ENCODE data around the gene MSGN1. TPM values are rescaled to one million over a fixed set of nuclear protein-coding genes. Genes with fewer than 3 reads are reported as not detected.
A peak's percentile ranks its signal among the peaks of the same experiment; 100 is the strongest.

Gene MSGN1
- total RNA-seq, 4 donors from 2014 or later = not detected

DNA sequence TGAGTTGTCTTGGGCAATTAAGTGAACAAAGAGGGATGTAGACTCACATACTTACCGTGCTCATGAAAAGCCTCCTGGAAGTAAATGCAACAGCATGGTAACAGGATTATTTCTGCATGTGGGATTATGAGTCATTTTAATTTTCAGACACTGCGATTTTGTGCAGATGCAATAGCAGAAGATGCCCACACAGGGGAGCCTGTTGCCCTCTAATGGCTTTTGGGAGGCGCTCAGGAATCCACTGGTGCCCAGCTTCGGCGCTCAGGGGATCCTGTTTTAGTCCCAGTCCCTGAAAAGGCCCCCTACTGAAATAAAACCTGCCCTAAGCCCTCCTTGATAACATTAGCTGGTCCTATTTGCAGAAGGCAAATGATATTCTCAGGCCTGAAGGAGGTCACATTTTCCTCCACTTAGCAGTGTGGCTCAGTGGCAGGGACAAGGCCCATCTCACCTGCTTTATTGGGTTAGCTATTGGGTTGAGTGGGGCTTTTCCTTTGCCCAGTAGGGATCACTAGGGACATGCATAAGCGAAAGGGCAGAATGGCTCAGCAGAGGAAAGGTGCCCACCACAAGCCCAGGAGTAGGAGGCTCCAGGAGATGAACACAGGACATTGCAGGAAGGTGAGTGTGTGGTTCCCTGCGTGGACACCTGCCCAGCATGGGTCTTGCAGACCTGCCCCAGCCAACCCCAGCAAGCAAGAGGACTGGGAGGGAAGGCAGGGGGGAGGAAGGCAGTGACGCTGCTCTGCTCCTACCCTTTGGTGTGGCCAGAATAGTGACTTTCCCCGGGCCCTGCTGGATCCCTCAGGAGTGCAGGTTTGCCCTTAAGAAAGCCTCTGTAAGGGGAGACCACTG, 35.7 kb downstream of the MSGN1 start:
- 28 to 33% methylated on average over 6 to 7 of the region's 9 CpGs for WGBS, 2 donors (ENCODE audit: low coverage in 1 of 2)
- ATAC-seq = peak; percentile 54

DNA sequence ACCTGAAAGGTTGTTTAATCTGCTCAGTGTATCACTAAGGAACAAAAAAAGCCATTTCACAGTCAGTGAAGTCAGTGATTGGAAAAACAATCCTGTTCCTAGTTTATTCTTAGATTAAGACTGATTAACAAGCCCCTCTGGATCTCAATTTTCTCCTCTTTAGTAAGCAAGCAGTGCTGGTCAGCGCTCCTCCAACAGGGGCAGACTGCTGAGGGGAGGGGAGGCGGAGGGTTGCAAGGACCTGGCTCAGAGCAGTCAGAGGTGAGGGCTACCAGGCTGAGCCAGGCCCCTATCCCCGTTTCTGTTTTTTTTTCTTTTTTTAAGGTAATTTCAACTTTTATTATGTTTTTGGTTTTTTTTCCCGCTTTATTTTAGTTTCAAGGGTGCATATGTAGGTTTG, 37.5 kb downstream of the MSGN1 start:
- Histone ChIP-seq H3K36me3 (no peaks in the 10 kb centered on the region), H3K27me3 (peaks cover 6% of the 10 kb centered on the region), H3K4me1 (no peaks in the 10 kb centered on the region), H3K4me3 (no peak overlapping the region), H3K9me3 (no peaks in the 10 kb centered on the region), H3K27ac (no peak overlapping the region)
- ATAC-seq = no peak
- TF ChIP-seq EP300 (IDR thresholded peaks at IDR 0.05) (no peak), POLR2AphosphoS5 (IDR thresholded peaks at IDR 0.05) (no peak), POLR2A (IDR thresholded peaks at IDR 0.05) (no peak)
- TF ChIP-seq, protein P1, sequence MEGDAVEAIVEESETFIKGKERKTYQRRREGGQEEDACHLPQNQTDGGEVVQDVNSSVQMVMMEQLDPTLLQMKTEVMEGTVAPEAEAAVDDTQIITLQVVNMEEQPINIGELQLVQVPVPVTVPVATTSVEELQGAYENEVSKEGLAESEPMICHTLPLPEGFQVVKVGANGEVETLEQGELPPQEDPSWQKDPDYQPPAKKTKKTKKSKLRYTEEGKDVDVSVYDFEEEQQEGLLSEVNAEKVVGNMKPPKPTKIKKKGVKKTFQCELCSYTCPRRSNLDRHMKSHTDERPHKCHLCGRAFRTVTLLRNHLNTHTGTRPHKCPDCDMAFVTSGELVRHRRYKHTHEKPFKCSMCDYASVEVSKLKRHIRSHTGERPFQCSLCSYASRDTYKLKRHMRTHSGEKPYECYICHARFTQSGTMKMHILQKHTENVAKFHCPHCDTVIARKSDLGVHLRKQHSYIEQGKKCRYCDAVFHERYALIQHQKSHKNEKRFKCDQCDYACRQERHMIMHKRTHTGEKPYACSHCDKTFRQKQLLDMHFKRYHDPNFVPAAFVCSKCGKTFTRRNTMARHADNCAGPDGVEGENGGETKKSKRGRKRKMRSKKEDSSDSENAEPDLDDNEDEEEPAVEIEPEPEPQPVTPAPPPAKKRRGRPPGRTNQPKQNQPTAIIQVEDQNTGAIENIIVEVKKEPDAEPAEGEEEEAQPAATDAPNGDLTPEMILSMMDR (IDR thresholded peaks at IDR 0.05) = no peak
- WGBS, 2 donors (ENCODE audit: low coverage in 1 of 2) = 50 to 79% methylated on average over 3 to 4 of the region's 4 CpGs

More for the DNA sequence above, 35.7 kb downstream of the MSGN1 start:
- no peaks in the 10 kb centered on the region for H3K9me3 ChIP-seq
- no peaks in the 10 kb centered on the region for H3K36me3 ChIP-seq
- H3K27ac ChIP-seq = no peak overlapping the region
- H3K27me3 ChIP-seq = no peaks in the 10 kb centered on the region
- H3K4me1 ChIP-seq = no peaks in the 10 kb centered on the region
- no peak for TF ChIP-seq POLR2A (IDR thresholded peaks at IDR 0.05)
- no peak for TF ChIP-seq POLR2AphosphoS5 (IDR thresholded peaks at IDR 0.05)
- TF ChIP-seq, protein P1 (IDR thresholded peaks at IDR 0.05) = peak; percentile 84 to 91 (median 88)
- TF ChIP-seq EP300 (IDR thresholded peaks at IDR 0.05) = no peak
- H3K4me3 ChIP-seq = no peak overlapping the region

DNA sequence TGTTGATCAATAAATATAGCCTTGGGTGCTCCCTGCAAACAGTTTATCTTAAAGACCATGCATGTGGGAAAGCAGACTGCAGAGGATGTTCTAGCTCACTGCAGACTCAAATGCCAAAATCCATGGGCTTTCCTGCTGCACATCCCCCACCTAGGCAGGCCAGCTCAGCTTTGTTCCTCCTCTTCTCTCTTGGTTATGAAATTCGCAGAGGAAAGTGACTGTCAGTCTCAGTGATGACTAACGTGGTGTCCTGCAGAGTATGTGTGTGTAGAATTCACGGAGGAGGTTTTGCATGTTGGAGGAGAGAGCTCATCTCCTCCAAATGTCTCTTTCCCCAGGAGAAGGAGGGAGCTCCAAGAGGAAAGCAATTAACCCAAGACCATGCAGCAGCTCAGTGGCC, 40.8 kb downstream of the MSGN1 start:
- Histone ChIP-seq H3K27me3 (peaks cover 6% of the 10 kb centered on the region), H3K9me3 (no peaks in the 10 kb centered on the region), H3K4me1 (no peaks in the 10 kb centered on the region), H3K4me3 (no peak overlapping the region), H3K36me3 (no peaks in the 10 kb centered on the region), H3K27ac (no peak overlapping the region)
- TF ChIP-seq POLR2AphosphoS5 (IDR thresholded peaks at IDR 0.05) (no peak), POLR2A (IDR thresholded peaks at IDR 0.05) (no peak), EP300 (IDR thresholded peaks at IDR 0.05) (no peak)
- TF ChIP-seq, protein P1 (IDR thresholded peaks at IDR 0.05) = no peak
- WGBS, 2 donors (ENCODE audit: low coverage in 1 of 2) = 13 to 48% methylated on average over 1 to 3 of the region's 3 CpGs
- no peak for ATAC-seq

DNA sequence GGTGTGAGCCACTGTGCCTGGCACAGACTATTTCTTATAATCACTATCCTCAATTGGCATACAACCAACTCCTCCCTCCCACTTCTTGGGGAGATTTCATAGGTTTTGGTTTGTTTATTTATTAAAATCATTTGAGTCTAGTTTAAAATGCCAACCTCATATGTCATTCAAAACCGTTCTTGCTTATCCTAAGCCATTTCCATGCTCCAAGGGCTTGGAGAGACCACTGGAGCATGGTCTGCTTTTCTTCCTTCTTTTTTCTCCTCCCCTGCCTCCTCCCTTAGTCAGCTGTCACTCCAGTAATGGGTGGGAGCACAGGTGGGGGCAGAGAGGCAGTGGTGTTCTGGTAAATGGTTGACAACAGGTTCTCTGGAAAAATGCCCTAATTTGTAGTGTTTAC, 41.8 kb downstream of the MSGN1 start:
- Histone ChIP-seq H3K9me3 (no peaks in the 10 kb centered on the region), H3K27ac (no peak overlapping the region), H3K27me3 (peaks cover 6% of the 10 kb centered on the region), H3K4me3 (no peak overlapping the region), H3K36me3 (no peaks in the 10 kb centered on the region), H3K4me1 (no peaks in the 10 kb centered on the region)
- ATAC-seq = no peak
- TF ChIP-seq EP300 (IDR thresholded peaks at IDR 0.05) (no peak), POLR2AphosphoS5 (IDR thresholded peaks at IDR 0.05) (no peak), POLR2A (IDR thresholded peaks at IDR 0.05) (no peak)
- TF ChIP-seq, protein P1 (IDR thresholded peaks at IDR 0.05) = no peak
- 77 to 100% methylated on average over 1 of the region's 1 CpG for WGBS, 2 donors (ENCODE audit: low coverage in 1 of 2)

DNA sequence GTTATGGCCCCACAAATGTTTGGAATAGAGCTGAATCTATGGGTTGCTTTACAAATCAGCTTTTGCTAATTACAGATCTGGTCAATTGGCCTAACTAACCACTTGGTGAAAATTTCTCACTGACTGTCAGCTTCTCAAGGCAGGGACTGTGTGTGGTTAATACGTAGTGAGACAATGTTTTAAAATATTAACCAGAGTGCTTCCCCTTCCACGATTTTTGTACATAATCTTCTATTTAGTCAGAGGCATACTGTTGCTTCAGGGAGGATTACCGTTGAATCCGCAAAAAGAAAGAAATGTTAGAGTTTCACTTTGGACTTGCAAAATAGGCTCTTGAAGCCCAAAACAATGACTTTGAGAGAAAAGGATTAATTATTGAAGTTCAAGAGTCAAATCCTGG, 47.3 kb downstream of the MSGN1 start:
- 60 to 89% methylated on average over 3 to 4 of the region's 4 CpGs for WGBS, 2 donors (ENCODE audit: low coverage in 1 of 2)
- H3K4me1 ChIP-seq = no peaks in the 10 kb centered on the region
- no peak for ATAC-seq

More for the DNA sequence above, 47.3 kb downstream of the MSGN1 start:
- TF ChIP-seq, protein P1 (IDR thresholded peaks at IDR 0.05) = no peak
- no peak for TF ChIP-seq POLR2A (IDR thresholded peaks at IDR 0.05)
- Histone ChIP-seq H3K9me3 (no peaks in the 10 kb centered on the region), H3K4me3 (no peak overlapping the region), H3K27me3 (no peaks in the 10 kb centered on the region), H3K36me3 (no peaks in the 10 kb centered on the region), H3K27ac (no peak overlapping the region)
